Lower leg skin (tissue), 3 donors: ENCODE data around the gene KRTAP9-6.

ENCODE experiments used
- CTCF ChIP-seq, 3 donors: fragments of 450-650 bp; IDR thresholded peaks; one replicate each; pipeline ENCODE4 v1.5.1; 2016; ENCODE audit warnings: antibody characterized with exemption in 3 of 3, mild to moderate bottlenecking in 3 of 3, moderate library complexity in 2 of 3
- POLR2A ChIP-seq, 2 donors: fragments of 450-650 bp; IDR thresholded peaks; one replicate each; pipeline ENCODE4 v1.6.1; 2016 to 2017; ENCODE audit warnings: antibody characterized with exemption in 2 of 2, mild to moderate bottlenecking in 1 of 2, moderate library complexity in 1 of 2

GRCh38 chr17:41302981-41303380, 37.8 kb downstream of the KRTAP9-6 start:
- no peak for TF ChIP-seq CTCF (IDR thresholded peaks at IDR 0.05)
- no peak for TF ChIP-seq POLR2A (IDR thresholded peaks at IDR 0.05)
